SK-N-SH treated with all-trans-retinoic acid at 6 μM for 48 hours (cell line): Measurements from ENCODE around the gene SCMH1.

Source experiments
- ATAC-seq: fragments of 200-7000 bp; cut with Tn5 transposase; 3 replicates; pipeline ENCODE4 v1.9.1; 2020; ENCODE audit warnings: mild to moderate bottlenecking, moderate library complexity
- ARNTL ChIP-seq: fragments of 450-650 bp; formaldehyde crosslinking; IDR thresholded peaks from 2 replicates; pipeline ENCODE4 v1.5.0; 2020; ENCODE audit warnings: low read depth, mild to moderate bottlenecking, moderate library complexity, borderline replicate concordance
- BACH2 ChIP-seq: fragments of 250-450 bp; sonication (Bioruptor Pico); IDR thresholded peaks from 2 replicates; pipeline ENCODE4 v1.9.0; 2021; ENCODE audit warnings: mild to moderate bottlenecking, borderline replicate concordance
- CREB5 ChIP-seq: fragments of 250-450 bp; sonication (Bioruptor Pico); IDR thresholded peaks from 2 replicates; pipeline ENCODE4 v1.5.1; 2020; ENCODE audit warnings: low read depth, mild to moderate bottlenecking, moderate library complexity
- CSDC2 ChIP-seq: fragments of 250-450 bp; sonication (Bioruptor Pico); IDR thresholded peaks from 2 replicates; pipeline ENCODE4 v1.5.0; 2020; ENCODE audit warnings: mild to moderate bottlenecking, moderate library complexity
- CSRNP3 ChIP-seq: fragments of 250-450 bp; sonication (Bioruptor Pico); IDR thresholded peaks from 2 replicates; pipeline ENCODE4 v1.5.1; 2021; ENCODE audit warnings: mild to moderate bottlenecking, moderate library complexity
- ESRRG ChIP-seq: fragments of 250-450 bp; sonication (Bioruptor Pico); IDR thresholded peaks from 2 replicates; pipeline ENCODE4 v1.6.1; 2021; ENCODE audit warnings: mild to moderate bottlenecking
- GLIS3 ChIP-seq: fragments of 250-450 bp; sonication (Bioruptor Pico); IDR thresholded peaks from 2 replicates; pipeline ENCODE4 v1.5.0; 2020; ENCODE audit warnings: mild to moderate bottlenecking, moderate library complexity
- ISL1 ChIP-seq: fragments of 250-450 bp; sonication (Bioruptor Pico); IDR thresholded peaks from 2 replicates; pipeline ENCODE4 v2.1.2; 2022; ENCODE audit warnings: mild to moderate bottlenecking, moderate library complexity
- PATZ1 ChIP-seq: fragments of 250-450 bp; sonication (Bioruptor Pico); IDR thresholded peaks from 2 replicates; pipeline ENCODE4 v1.8.0; 2020; ENCODE audit warnings: mild to moderate bottlenecking, moderate library complexity, borderline replicate concordance
- POU6F1 ChIP-seq: fragments of 250-450 bp; sonication (Bioruptor Pico); IDR thresholded peaks from 2 replicates; pipeline ENCODE4 v1.8.0; 2021; ENCODE audit warnings: low read depth, mild to moderate bottlenecking, moderate library complexity, borderline replicate concordance
- PPARA ChIP-seq: fragments of 250-450 bp; sonication (Bioruptor Pico); IDR thresholded peaks from 2 replicates; pipeline ENCODE4 v1.5.0; 2020; ENCODE audit warnings: mild to moderate bottlenecking, borderline replicate concordance
- RARB ChIP-seq: fragments of 250-450 bp; sonication (Bioruptor Pico); IDR thresholded peaks from 2 replicates; pipeline ENCODE4 v1.8.0; 2021; ENCODE audit warnings: mild to moderate bottlenecking, moderate library complexity
- SNAI2 ChIP-seq: fragments of 250-450 bp; sonication (Bioruptor Pico); IDR thresholded peaks from 2 replicates; pipeline ENCODE4 v1.5.0; 2020; ENCODE audit warnings: mild to moderate bottlenecking, moderate library complexity
- TCF4 ChIP-seq: fragments of 250-450 bp; sonication (Bioruptor Pico); IDR thresholded peaks from 2 replicates; pipeline ENCODE4 v1.8.0; 2021; ENCODE audit warnings: mild to moderate bottlenecking, moderate library complexity, borderline replicate concordance
- TOX ChIP-seq: fragments of 250-450 bp; sonication (Bioruptor Pico); IDR thresholded peaks from 2 replicates; pipeline ENCODE4 v1.8.0; 2021; ENCODE audit warnings: mild to moderate bottlenecking, moderate library complexity, borderline replicate concordance
- TSHZ2 ChIP-seq: fragments of 250-450 bp; sonication (Bioruptor Pico); IDR thresholded peaks from 2 replicates; pipeline ENCODE4 v1.5.0; 2020; ENCODE audit warnings: mild to moderate bottlenecking, moderate library complexity
- ZC3H10 ChIP-seq: fragments of 250-450 bp; sonication (Bioruptor Pico); IDR thresholded peaks from 2 replicates; pipeline ENCODE4 v1.5.1; 2021; ENCODE audit warnings: mild to moderate bottlenecking, moderate library complexity
- ZFP30 ChIP-seq: fragments of 450-650 bp; formaldehyde crosslinking; IDR thresholded peaks from 2 replicates; pipeline ENCODE4 v1.5.0; 2022; ENCODE audit warnings: mild to moderate bottlenecking, moderate library complexity
- ZNF565 ChIP-seq: fragments of 450-650 bp; formaldehyde crosslinking; conservative IDR thresholded peaks from 2 replicates; pipeline ENCODE4 v1.5.0; 2020; ENCODE audit warnings: low read depth, mild to moderate bottlenecking, moderate library complexity
- ZNF70 ChIP-seq: fragments of 450-650 bp; formaldehyde crosslinking; IDR thresholded peaks from 2 replicates; pipeline ENCODE4 v1.5.0; 2020; ENCODE audit warnings: mild to moderate bottlenecking, moderate library complexity
- ZNF8 ChIP-seq: fragments of 450-650 bp; formaldehyde crosslinking; IDR thresholded peaks from 2 replicates; pipeline ENCODE4 v1.5.0; 2020; ENCODE audit warnings: mild to moderate bottlenecking, moderate library complexity

SCMH1 gene

GRCh38 chr1:41021526-41022308 is 220.4 kb downstream of the SCMH1 start, which contains the start of gene SLFNL1:
Gene SLFNL1, minus strand, starts transcription at chr1:41021725. Its CDS starts 1,065 bp downstream, at chr1:41020660.
- ATAC-seq, result no peak; the same call in 1 of the 3 replicates
- no peak for TF ChIP-seq CREB5 (CRISPR knock-in tag)
- TF ChIP-seq PATZ1 (CRISPR knock-in tag), result no peak
- TF ChIP-seq TOX, result no peak
- no peak for TF ChIP-seq POU6F1 (CRISPR knock-in tag)
- no peak for TF ChIP-seq ZFP30 (CRISPR knock-in tag)
- no peak for TF ChIP-seq ZNF565 (CRISPR knock-in tag)
- no peak for TF ChIP-seq ESRRG (CRISPR knock-in tag)
- no peak for TF ChIP-seq TCF4

GRCh38 chr1:41020654-41021053 is 221.5 kb downstream of the SCMH1 start:
- TF ChIP-seq ZFP30 (CRISPR knock-in tag) (no peak), RARB (CRISPR knock-in tag) (no peak), ZNF8 (CRISPR knock-in tag) (no peak), ISL1 (CRISPR knock-in tag) (no peak), PATZ1 (CRISPR knock-in tag) (no peak), PPARA (CRISPR knock-in tag) (no peak), ZC3H10 (CRISPR knock-in tag) (no peak), ZNF70 (CRISPR knock-in tag) (no peak), TOX (no peak), CSRNP3 (CRISPR knock-in tag) (no peak)
- no peak; the same call in 2 of the 3 replicates for ATAC-seq

GRCh38 chr1:41020109-41020576 is 222.0 kb downstream of the SCMH1 start:
- ATAC-seq, result no peak
- TF ChIP-seq ZC3H10 (CRISPR knock-in tag) (no peak), POU6F1 (CRISPR knock-in tag) (no peak), PATZ1 (CRISPR knock-in tag) (no peak), TCF4 (no peak), CSDC2 (CRISPR knock-in tag) (no peak), BACH2 (no peak), GLIS3 (no peak), PPARA (CRISPR knock-in tag) (no peak), ARNTL (CRISPR knock-in tag) (no peak), RARB (CRISPR knock-in tag) (no peak), ZNF565 (CRISPR knock-in tag) (no peak), ZNF70 (CRISPR knock-in tag) (no peak), TSHZ2 (CRISPR knock-in tag) (no peak), SNAI2 (CRISPR knock-in tag) (no peak), TOX (no peak)
